GM21526 (cell line): Measurements from ENCODE around the gene VGLL4.

Experiments used
- ATAC-seq: cut with Tn5 transposase; IDR thresholded peaks from one replicate; pipeline ENCODE4 v1.9.1; 2021; ENCODE audit warnings: moderate library complexity; ENCODE audit not compliant: unreplicated experiment, low FRiP score

Gene VGLL4

GRCh38 chr3:11510001-11510340 is 133.7 kb downstream of the VGLL4 start:
- ATAC-seq, result no peak

GRCh38 chr3:11509173-11510000 is 134.3 kb downstream of the VGLL4 start:
- ATAC-seq, result no peak

GRCh38 chr3:11508346-11509172 is 135.2 kb downstream of the VGLL4 start:
- ATAC-seq, result no peak

- ATAC-seq, result no peak
Observed at GRCh38 chr3:11507719-11508118, 136.0 kb downstream of the VGLL4 start.
